Amniotic stem cell (primary cell): ENCODE measurements around the gene CCDC87.
A peak's percentile ranks its signal among the peaks of the same experiment; 100 is the strongest.

Experiments
- DNase-seq: peaks from one replicate; lab custom pipeline; 2025; lab: John Stamatoyannopoulos, UW

The CCDC87 gene

DNA sequence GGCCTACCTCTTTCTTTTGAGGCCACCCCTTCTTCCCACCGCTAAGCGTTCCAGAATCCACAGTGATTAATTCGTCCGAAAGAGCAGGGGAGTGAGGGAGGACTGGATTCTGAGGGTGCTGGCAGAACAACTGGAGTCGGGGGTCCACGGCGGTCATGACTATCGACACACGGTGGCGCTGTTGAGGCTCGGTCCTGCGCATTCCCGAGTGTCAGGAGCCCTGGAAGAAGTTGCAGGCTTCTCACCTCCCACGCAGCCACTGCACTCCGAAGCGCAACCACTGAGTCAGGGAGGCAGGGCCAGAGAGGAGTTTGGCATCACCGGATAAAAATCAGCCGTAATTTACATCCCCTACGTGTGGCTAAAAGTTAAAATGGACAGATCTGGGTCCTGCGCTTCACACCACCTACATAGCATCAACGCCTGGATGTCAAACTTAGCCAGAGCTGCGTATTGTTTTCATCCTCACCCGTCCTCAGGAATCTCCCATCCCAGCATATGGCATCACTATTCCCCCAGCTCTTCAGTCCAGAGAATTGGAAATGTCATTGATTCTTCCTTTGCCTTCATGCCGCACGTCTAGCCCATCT lies 13.8 kb downstream of the CCDC87 start:
- peak; percentile 61 for DNase-seq

GRCh38 chr11:66570850-66571180 lies 22.0 kb downstream of the CCDC87 start:
- no peak for DNase-seq

- no peak for DNase-seq
Measured at GRCh38 chr11:66570079-66570849, 22.6 kb downstream of the CCDC87 start.

DNA sequence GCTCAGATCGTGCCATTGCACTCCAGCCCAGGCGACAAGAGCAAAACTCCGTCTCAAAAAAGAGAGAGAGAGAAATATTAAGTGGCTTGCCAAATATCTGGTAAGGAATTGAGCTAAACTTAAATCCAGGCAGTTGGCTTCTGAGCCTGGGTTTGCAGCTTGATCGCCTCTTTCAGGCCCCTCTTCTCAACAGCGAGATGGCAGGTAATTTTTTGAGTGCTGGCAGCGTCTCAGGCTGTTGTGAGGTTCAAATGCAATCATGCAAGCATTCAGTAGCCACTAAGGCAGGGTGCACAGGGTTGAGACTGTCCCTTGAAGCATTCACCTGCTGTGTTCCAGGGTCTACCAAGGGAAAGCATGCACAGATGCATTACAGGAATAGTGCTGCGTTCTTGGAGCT lies 23.8 kb downstream of the CCDC87 start:
- DNase-seq, result no peak

- DNase-seq, result peak; percentile 39
Measured at GRCh38 chr11:66568124-66568916, 24.5 kb downstream of the CCDC87 start, which contains the start of gene CTSF. TSS of gene CTSF (minus strand) at chr11:66568606. CDS start at chr11:66568486, 120 bp downstream.

DNA sequence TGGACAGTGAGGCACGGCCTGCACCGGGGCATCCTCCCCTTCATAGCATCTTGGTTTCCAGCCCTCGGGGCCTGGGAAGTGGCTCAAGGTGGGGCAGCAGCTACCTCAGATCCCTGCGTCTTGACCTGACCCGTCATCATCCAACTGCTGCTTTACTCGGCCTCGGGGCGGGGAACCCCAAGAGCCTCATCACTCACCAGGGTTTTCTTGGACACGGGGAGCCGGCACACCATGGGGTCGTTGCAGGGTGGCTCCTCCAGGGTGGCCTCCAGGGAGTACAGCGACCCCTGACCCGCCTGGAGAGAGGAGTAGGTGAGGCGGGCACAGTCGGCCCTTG lies 25.1 kb downstream of the CCDC87 start:
- no peak for DNase-seq

DNA sequence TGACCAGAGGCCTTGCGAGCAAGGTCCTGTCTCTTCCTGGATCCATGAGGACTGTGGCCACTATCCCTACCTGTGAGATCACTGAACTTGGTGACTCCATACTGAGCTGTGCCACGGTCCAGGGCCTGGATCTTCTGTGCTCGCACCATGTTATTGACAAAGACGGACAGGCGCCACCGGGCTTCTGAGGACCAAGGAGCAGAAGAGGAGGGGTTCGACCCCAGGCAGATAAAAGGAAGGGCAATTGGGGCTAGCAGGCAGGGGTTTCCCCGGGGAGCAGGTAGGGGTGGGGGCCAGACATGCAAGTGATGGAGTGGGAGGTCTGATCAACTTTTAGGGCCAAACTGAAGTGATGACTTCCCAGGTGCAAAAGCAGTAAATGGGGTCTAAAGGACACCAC lies 26.6 kb downstream of the CCDC87 start:
- DNase-seq, result no peak

DNA sequence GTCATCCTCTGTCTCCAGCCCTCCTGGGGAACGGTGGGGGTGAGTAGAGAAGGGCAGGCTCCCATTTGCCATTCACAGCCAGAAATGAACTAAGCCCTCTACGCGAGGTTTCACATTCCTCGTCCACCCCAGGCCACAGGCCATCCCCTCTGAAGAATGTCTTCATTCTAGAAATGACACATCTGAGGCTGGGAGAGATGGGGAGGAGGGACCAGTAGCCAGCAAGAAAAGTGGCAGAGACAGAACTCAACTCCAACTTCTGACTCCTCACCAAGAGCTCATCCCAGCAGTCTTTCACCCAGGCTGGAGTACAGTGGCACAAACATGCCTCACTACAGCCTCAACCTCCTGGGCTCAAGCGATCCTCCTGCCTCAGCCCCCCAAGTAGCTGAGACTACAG lies 27.9 kb downstream of the CCDC87 start:
- DNase-seq, result no peak

- no peak for DNase-seq
Measured at GRCh38 chr11:66564538-66564937, 28.3 kb downstream of the CCDC87 start.

- no peak for DNase-seq
Measured at GRCh38 chr11:66563832-66564231, 29.0 kb downstream of the CCDC87 start.

DNA sequence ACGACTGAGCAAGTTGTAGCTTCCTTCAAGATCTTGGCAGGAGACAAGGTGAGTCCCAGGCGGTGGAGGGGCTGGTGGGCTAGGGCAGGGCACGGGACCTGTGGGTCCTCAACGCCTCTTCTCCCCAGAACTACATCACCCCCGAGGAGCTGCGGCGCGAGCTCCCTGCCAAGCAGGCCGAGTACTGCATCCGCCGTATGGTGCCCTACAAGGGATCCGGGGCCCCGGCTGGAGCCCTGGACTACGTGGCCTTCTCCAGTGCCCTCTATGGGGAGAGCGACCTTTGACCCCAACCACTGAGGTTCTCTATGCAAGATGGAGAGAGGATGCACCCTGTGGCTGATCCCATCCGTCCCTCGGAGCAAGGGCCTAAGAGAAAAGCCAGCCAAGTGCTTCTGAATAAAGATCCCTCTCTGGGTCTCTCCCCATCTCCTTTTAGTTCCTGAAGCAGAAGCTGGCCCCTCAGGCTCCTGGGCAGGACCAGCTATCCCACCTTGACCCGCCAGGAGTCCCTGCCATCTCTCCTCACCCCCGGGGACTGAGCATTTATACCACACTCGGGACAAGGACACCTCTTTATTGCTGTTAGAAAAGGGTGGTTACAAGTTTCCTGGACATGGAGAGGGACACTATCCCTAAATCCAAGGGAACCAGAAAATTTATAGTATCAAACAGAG lies 29.8 kb downstream of the CCDC87 start:
- DNase-seq, result no peak

DNA sequence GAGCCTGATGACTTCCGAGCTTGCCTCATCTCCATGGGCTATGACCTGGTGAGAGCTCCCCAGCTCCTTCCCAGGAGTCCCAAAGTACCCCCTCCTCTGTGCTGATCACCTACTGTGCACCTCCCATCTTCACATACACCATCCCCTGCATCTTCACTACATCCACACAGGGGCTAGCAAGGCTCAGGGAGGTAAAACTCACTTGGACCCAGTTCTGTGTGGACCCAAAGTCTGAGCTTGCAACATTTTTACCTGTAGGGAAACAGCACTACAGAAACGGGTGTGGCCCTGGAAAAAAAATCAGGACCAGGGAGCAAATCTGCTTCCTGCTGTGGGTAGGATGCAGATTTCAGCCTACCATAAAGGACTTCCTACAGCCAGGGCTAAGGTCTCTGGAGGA lies 30.6 kb downstream of the CCDC87 start:
- no peak for DNase-seq

GRCh38 chr11:66561975-66562248 lies 31.0 kb downstream of the CCDC87 start:
- DNase-seq, result no peak

- DNase-seq, result no peak
Measured at GRCh38 chr11:66561178-66561974, 31.5 kb downstream of the CCDC87 start.

- no peak for DNase-seq
Measured at GRCh38 chr11:66559866-66560676, 32.8 kb downstream of the CCDC87 start.

GRCh38 chr11:66559142-66559865 lies 33.6 kb downstream of the CCDC87 start:
- no peak for DNase-seq

GRCh38 chr11:66557733-66558326 lies 35.0 kb downstream of the CCDC87 start:
- no peak for DNase-seq

GRCh38 chr11:66556086-66556485 lies 36.8 kb downstream of the CCDC87 start:
- no peak for DNase-seq

- no peak for DNase-seq
Measured at GRCh38 chr11:66555416-66555815, 37.4 kb downstream of the CCDC87 start.

DNA sequence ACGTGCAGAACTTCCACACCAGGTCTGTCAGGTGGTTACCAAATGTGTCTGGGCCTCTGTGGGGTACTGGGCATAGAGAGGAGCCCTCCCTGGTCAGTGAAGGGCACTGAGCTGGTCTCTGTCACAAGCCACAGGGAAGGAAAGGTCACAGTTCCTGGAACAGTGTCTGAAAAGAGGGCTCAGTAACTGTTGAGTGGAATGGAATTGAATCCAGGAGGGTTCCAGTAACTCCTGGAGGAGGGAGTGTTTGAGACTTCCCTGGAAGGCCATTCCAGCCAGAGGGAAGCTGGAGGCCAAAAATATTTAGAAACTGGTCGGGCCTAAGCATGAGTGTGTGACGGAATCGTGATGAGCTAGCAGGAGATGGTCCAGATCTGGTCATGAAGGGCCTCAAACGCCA lies 38.3 kb downstream of the CCDC87 start:
- no peak for DNase-seq
